GM21381 (cell line): ENCODE data around the gene NKAIN4.
A peak's percentile ranks its signal among the peaks of the same experiment; 100 is the strongest.

Experiments
- ATAC-seq: cut with Tn5 transposase; IDR thresholded peaks from one replicate; pipeline ENCODE4 v1.9.1; 2021; ENCODE audit warnings: mild to moderate bottlenecking, moderate library complexity; ENCODE audit not compliant: unreplicated experiment

Gene NKAIN4

GRCh38 chr20:63274381-63275228 is 20.3 kb upstream of the NKAIN4 start:
- ATAC-seq: no peak

- no peak for ATAC-seq
These were observed 19.5 kb upstream of the NKAIN4 start for GRCh38 chr20:63273635-63274380.

- ATAC-seq: no peak
These were observed 18.9 kb upstream of the NKAIN4 start for GRCh38 chr20:63273059-63273579.

- peak; percentile 87 for ATAC-seq
These were observed 18.1 kb upstream of the NKAIN4 start, which contains the start of gene ARFGAP1 for GRCh38 chr20:63272105-63273058. TSS of gene ARFGAP1 (plus strand) at chr20:63272813. CDS start at chr20:63275581, 2,768 bp downstream.

- ATAC-seq: no peak
These were observed 16.5 kb upstream of the NKAIN4 start for GRCh38 chr20:63270606-63271325.

- no peak for ATAC-seq
These were observed 15.5 kb upstream of the NKAIN4 start for GRCh38 chr20:63269724-63270123.

GRCh38 chr20:63268671-63269439 is 14.6 kb upstream of the NKAIN4 start:
- ATAC-seq: no peak

- ATAC-seq: no peak
These were observed 14.0 kb upstream of the NKAIN4 start for GRCh38 chr20:63268256-63268655.

- ATAC-seq: no peak
These were observed 13.4 kb upstream of the NKAIN4 start for GRCh38 chr20:63267691-63268090.

GRCh38 chr20:63265891-63266515 is 11.7 kb upstream of the NKAIN4 start:
- ATAC-seq: no peak

GRCh38 chr20:63264519-63264918 is 10.3 kb upstream of the NKAIN4 start:
- ATAC-seq: no peak

GRCh38 chr20:63264000-63264399 is 9.7 kb upstream of the NKAIN4 start:
- ATAC-seq: no peak

- no peak for ATAC-seq
These were observed 8.6 kb upstream of the NKAIN4 start for GRCh38 chr20:63262836-63263235.

GRCh38 chr20:63261795-63262528 is 7.7 kb upstream of the NKAIN4 start:
- no peak for ATAC-seq

GRCh38 chr20:63261060-63261794 is 7.0 kb upstream of the NKAIN4 start:
- no peak for ATAC-seq

- no peak for ATAC-seq
These were observed 6.3 kb upstream of the NKAIN4 start for GRCh38 chr20:63260521-63260920.

- ATAC-seq: no peak
These were observed 5.6 kb upstream of the NKAIN4 start for GRCh38 chr20:63259734-63260460.
